ENCODE measurements around the gene CAPN14.

The CAPN14 gene

DNA sequence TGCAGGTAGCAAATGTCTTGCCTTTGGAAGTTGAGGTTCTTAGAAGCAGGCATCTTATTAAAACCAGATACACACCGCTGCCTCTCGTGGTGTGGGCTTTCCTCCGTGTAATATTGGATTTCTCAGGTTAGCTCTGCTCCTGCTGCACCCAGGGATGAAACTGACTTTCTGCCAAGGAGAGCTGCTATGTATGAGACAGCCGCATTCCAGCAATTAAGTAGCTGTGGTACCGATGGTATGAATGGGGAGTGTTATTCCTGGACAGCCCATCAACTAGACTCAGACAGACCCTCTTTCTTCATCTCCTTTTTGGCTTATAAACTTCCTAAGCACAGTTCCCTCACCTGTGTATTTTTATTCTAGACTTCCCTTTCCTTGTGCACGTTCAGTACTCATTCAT lies 9.8 kb upstream of the CAPN14 start:
- no peak for DNase-seq (ENCODE audit: low read depth, low spot score)

DNA sequence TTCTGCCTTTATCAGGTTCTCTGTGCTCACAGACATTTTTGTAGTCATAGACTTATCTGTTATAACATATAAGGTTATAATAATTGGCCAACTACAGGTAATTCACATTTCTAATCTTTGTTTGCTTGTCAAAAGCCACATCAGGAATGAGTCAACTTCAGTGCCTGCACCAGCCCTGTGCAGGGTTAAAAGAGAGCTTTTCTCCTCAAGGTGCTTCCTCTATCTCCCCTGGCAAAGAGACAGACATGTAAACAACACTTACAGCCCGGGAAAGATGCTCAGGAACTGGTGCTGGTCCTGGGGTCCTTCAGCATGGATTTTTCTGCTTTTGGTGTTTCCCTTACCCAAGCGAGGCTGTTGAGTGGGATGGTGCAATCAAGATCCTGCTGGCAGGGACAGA lies 9.0 kb upstream of the CAPN14 start:
- DNase-seq (ENCODE audit: low read depth, low spot score): no peak

DNA sequence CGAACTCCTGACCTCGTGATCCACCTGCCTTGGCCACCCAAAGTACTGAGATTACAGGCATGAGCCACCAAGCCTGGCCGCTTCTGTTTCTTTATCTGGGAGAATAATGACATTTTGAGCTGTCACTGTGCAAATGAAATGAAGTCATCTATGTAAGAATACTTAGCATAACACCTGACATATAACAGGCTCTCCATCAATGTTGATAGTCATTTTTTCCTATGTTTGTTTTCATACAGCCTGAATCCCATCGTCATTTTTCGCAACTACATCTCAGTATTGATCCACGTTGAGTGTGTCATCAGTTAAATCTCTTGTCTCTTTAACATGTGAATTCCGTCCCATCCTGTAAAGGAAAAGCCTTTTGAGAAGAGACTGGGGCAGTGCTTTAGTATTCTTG lies 6.4 kb upstream of the CAPN14 start:
- no peak for DNase-seq (ENCODE audit: low read depth, low spot score)

DNA sequence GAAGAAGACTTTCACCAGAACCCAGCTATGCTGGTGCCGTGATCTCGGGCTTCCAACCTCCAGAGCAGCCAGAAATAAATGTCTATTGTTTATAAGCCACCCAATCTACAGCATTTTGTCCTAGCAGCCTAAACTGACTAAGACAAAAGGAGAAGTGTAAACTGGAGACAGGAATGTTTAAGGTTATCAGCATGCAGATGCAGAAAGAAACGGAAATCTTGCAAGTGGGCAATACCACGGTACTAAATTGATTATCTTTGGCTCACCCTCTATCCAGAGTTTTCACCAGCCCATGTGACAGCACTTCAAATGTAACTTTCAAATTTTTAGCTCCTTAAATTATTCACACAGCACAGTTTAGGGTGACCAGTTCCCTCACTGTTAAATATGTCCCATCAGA lies 5.7 kb upstream of the CAPN14 start:
- no peak for DNase-seq (ENCODE audit: low read depth, low spot score)

DNA sequence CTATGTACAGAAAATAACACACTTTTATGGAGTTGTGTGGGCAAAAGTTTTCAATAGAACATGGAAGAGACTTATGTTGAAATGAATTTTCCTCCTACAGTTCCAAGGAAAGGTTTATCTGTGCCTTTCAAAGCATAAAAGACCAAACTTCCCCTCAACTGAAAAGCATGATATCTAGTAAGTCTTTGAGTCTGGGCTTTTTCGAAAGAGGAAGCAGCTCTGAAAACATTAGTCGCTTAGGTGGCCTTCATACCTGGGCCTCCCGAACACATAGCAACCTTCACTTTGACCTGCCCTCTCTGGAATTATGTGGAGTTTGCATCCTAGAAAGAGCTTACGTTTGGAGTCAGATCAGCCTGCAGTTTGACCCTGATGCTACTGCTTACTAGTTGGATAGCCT lies 4.8 kb upstream of the CAPN14 start:
- DNase-seq (ENCODE audit: low read depth, low spot score): no peak

DNA sequence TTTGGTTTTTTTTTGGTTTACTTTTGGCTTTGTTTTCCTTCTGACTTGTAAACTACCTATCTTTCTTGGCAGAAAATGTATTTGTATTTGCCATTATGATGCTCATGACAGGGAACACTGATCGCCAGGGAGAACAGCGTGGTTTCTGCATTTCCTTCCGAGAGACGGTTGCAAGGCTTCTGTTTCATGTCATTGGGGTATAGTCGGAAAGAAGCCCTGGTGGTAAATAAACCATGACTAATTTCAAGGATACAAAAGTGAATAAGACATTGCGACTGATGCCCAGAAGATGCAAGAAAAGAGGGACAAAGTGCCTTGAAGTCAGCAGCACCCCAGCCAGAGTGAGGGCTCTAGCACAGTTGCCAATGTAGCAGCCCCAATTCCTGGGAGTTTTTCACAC lies 4.2 kb upstream of the CAPN14 start:
- no peak for DNase-seq (ENCODE audit: low read depth, low spot score)

DNA sequence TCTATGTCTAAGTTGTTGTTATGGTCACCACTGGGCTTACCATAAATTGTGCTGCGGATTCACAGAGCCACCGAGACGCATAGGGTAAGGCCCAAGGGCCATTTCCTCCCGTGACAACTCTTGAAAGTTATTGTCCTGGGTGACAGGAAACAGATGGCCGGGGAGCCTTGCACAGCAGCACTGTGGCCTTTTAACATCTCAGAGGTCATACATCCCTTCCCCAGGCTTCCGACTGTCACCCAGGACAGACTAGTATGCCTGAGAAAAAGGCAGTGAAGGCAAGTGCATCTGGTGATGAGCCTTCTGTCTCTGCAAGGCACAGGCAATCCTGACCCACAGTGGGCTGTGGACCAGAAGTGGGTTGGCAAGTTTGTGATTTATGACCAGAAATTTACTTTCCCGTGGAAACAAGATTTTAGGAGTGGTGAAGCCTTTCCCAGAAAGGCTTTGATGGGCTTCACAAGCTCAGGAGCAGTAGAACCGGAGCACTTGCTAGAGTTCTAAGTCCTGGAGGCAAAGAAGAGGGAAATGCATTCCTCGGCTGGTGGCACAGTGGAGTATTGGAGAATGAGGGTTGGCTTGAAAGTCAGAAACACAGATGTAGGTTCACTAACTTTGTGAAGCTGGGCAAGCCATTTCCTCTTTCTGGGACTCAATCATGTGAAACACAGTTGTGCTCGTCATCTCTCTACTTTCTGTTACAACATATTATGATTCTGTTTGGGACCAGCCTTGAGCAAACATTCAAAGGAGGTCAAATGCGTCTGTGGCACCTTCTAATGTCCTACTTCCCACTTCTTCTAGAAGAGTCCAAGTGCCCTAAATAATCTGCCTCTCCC lies 2.0 kb upstream of the CAPN14 start:
- DNase-seq (ENCODE audit: low read depth, low spot score): no peak

DNA sequence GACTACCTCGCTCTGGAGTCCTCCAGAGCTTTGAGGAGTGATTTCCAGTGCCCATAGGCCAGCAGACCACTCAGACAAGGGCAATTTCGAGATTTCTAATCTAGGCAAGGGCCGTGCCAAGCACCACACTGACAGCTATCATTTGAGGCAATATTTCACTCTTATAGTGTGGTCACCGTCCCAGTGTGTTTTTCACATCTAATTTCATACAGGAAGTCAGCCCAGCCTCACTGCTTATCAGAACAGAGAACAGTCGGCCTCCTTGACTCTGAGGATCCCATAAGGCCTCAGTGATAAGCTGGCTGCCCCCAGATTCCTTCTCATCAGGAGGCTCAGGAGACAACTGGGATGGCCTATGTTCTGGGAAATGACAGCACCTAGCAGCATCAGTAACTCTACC lies 581 bp downstream of the CAPN14 start:
- no peak for DNase-seq (ENCODE audit: low read depth, low spot score)

DNA sequence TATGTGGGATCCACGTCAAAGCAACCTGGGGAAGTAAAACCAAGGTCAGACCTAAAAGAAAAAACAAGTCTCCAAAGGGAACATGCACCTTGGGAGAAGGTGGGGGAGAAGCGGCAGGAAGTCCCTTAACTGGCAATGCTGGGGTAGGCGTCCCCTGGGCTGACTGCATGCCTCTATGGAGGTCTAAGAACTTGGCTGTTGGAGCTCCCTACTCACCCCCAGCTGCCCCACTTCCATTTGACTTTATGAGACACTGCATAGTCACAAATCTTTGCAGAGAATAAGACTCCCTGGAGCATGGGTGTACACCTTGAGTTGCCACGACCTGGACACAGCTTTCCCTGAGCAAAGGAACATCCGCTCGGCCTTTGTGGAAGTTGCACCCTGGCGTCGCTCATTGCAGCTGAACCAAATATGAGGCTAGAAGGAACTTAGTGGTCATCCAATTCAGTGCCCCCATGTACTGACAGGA lies 2.8 kb downstream of the CAPN14 start:
- no peak for DNase-seq (ENCODE audit: low read depth, low spot score)

DNA sequence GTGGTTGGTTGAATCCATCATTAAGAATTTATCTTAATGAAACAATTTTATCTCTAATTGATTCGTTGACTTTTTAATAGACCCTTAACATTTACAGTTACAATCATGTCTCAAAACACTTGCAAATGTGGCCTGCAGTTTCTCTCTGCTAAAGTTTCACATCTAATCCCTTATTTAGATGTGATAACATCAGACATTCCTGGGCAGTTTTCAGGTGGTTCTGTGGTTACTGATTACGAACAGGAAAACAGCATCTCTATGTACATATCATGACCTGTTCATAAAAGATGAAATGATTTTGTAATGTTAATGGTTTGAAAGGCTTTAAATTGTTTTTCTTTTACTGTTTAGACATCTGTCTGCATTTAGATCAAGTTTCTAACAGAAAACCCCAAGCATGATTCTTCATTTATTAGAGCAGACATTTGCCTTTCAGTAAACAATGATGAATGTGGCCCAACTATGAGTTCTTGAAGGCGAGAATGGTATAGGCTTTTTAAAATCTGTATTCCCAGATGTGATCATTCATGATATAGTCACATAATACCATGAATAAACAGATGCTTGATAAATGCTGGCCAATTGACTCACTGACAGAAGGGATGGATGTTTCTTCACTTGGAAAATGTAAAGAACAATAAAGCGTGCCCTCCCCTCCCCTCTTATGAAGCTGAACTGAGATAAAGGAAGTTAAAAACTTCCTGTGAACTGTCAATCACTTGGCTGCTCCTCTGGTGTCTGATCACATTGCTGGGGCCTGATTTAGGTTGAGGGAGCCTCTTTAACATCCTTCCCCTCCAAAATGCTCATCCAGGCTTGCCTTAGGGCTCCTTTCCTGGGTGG lies 3.5 kb downstream of the CAPN14 start:
- no peak for DNase-seq (ENCODE audit: low read depth, low spot score)

DNA sequence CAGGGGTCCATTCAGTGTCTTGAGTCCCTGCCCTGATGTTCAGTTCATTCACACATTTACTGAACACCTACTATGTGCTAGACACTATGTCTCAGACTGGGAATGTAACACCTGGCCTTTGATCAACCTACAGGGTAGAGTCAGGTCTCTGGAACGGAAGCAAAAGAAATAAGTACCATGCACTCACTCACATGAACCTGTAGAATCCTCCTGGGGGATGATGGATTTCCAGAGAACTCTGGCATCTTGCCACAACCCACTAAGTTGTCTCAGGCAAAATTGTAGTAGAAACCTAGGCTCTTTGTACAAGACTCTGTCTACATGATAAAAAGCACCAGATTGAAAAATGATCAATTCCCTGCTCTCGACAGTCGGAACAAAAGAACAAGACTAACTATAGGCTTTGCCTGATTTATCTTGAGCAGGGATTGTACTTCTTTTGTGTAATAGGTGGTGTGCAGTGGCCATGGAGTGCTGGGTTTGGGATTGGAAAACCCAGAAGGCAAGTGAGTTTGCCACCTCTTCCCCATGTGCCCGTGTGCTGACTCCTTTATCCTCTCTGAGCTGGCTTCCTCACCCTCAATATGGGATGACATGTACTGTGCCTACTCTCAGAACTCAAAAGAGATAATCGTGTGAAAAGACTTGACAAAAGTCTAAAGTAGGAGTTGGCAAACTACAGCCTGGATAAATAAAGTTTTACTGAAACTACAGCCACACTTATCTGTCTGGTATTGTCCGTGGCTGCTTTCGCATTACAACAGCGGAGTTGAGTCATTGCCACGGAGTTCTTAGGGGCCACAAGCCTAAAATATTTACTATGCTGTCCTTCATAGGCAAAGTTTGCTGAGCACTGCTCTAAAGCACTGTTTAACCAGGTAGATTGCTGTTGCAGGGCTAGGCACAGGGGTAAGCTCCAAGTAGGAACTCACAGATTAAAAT lies 4.4 kb downstream of the CAPN14 start:
- no peak for DNase-seq (ENCODE audit: low read depth, low spot score)

DNA sequence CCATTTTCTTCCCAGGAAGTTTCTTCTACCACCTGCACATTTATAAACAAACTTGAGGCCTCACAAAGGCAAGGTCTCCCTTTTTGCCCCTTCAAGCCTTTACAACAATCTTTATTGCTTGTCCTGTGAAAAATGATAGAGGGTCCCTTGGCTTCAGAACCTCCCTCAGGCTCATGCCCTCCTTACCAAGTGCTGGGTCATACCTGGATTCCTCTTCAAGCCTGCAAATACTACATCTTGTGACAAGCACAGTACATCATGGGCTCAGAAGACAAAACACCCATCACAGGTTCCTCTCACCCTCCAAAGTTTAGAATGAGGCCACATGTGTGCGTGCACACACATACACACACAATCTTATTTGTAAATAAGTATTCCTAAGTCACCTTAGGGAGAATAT lies 9.1 kb downstream of the CAPN14 start:
- DNase-seq (ENCODE audit: low read depth, low spot score): no peak

DNA sequence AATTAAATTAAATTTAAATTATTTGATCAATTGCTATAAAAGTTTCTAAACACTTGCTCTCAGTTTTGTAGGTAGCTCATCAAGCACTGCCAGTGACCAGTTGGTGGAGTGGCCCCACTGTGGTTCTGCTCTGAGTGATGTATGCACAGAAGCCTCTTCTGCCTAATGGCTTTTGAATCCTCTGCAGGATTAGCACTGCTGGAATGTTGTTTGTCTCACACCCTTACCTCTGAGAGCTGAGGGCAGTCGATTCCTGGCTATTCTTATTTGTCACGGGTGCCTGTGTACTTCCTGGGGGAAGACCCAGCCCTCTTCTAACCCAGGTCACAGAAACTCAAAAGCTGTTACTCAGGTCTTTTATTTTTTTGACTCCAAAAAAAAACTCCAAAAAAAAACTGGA lies 9.5 kb downstream of the CAPN14 start:
- no peak for DNase-seq (ENCODE audit: low read depth, low spot score)

DNA sequence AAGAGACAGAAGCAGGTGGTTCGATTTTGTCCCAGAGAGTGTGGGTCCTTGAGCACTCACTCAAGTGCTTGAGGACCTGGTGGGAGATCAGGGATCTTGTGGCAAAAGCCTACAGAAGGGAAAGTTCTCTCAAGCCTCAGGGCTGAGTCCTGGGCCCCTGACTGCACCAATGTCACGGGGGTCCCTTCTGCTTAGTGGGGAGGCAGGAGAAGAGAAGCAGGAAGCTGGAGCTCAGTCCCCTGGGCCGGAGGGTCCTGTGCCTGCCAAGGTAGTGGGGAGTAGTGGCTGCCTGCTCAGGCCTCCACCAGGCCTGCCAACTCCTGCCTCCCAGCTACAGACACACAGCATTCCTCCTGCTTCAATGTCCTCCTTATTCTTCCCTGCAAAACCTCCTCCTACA lies 11.7 kb downstream of the CAPN14 start:
- DNase-seq (ENCODE audit: low read depth, low spot score): no peak

DNA sequence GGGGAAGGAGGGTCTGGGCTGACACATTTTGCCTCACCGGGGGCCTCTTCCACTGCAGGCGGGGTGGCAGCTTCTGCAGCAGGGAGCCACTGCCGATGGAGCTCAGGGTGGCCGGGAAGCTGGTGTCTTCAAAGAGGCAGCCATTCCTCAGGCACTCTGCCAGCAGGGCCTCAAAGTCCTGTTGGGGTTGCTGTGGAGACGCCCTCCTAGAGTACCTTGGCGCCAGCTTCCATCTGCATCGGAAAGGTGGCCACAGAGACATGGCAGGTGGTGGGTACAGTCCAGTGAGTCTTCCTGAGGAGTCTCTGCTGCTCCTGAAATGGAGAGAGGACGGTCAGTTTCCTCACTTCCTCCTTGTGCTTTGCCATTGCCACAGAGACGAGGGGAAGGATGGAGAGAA lies 12.1 kb downstream of the CAPN14 start:
- no peak for DNase-seq (ENCODE audit: low read depth, low spot score)

DNA sequence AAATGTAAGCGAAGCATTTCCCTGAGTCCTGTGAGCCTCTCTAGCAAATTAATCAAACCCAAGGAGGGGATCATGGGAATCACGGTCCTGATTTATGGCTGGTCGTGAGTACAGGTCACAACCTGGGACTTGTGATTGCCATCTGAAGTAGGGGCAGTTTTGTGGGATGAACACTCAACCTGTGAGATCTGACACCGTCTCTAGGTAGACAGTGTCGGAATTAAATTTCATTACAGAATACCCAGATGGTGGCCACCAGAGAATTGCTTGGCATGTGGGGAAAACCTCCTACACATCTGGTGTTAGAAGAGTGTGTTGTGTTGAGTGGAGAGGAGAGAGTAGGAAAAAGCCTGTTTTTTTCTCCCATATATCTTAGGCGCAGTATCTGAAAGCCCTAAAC lies 12.5 kb downstream of the CAPN14 start:
- DNase-seq (ENCODE audit: low read depth, low spot score): no peak

DNA sequence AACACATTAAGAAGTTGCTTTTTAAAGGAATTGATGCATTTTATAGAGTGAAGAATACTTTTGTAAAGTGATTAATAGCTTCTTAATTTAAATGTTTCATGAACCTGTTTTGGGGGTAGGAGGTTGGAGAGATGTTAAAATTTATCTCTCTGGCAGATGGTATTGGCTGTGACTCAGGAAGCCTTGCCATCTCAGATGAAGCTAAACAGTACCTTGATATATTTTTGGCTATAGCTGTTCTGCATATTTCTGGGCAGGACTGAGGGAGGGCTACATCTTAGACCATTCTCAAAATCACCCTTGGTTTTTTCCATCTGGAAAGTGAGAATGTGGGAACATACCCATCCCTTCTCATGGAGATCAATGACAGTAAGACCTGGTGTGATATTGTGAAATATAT lies 13.4 kb downstream of the CAPN14 start:
- DNase-seq (ENCODE audit: low read depth, low spot score): no peak

DNA sequence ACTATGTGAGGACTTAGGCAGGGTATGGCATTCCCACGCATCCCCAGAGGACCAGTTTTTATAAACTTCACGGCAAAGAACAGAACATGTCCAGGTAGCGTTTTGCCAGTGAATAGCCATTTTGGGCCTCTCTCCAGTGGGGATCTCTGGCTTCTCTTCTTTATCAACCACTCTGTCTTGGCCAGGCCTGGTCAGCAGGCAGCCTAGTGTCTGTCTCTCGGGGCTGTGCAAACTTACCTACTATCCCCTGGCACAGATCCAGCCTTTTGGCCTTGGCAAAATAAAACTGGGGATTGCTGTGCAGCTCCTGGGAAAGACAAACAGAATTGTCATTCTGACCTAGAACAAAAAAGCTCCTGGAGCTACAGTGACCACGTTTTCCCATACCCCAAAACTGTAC lies 14.5 kb downstream of the CAPN14 start:
- DNase-seq (ENCODE audit: low read depth, low spot score): no peak

DNA sequence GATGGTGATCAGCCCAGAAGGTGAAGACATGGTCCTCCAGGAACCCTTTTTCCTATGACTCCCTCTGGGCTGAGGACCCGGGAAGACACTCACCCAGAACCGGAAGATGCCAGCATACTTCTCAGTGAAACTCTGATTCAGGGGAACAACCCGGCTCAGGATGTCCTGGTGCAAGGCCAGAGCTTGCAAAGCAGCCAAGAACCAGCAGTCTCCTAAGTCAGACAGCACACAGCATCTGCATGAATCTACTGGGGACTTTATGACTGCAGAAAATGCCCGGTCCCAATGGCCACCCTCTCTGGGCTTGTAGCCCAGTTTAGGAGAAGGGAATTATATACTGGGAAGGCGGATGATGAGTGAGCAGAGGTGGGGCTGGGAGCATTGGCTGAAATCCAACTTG lies 15.3 kb downstream of the CAPN14 start:
- DNase-seq (ENCODE audit: low read depth, low spot score): no peak

DNA sequence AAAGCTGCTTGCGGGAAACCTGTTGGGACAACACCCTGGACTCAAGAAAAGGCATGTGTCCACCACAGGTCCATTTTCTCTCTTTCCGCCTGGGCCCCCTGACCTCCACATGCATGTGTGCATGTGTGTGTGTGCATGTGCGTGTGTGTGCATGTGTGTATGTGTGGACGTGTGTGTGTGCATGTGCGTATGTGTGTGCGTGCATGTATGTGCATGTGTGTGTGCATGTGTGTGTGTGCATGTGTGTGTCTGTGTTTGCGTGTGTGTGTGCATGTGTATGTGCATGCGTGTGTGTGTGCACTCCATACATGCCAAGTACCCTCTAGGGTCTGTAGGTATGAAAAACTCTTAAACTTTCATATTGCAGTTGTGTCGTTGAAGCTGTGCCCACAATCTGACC lies 16.3 kb downstream of the CAPN14 start:
- DNase-seq (ENCODE audit: low read depth, low spot score): no peak

DNA sequence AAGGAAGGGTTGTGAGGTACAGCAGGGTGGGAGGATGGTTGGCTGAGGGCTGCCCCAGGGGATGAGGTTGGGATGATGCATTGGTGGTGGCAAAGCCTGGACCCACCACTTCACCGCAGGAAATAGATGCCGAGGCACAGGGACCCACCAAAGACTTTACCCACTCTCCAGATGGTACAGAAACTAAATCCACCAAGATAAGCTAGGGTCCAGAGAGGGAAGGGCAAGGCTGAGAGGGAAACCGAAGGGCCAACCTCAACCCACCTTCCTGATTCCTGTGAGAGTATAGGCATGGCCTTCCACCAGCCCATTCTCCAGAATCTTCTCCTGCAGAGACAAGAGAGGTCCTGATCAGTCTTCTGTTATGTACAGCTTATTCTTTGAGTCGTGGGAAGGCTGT lies 18.1 kb downstream of the CAPN14 start:
- DNase-seq (ENCODE audit: low read depth, low spot score): no peak

DNA sequence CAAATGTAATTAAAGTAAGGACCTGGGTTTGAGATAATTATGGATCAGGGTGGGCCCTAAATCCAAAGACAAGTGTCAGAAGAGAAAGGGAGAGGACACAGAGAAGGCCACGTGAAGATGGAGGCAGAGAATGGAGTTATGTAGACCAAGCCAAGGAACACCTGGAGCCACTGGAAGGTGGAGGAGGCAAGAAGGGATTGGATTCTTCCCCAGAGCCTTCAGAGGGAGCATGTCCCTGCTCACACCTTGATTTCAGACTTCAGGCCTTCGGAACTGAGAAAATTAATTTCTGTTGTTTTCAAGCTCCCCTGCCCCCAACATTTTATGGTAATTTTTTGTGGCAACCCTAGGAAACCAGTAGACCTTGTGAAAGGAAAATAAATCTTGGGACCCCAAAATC lies 19.6 kb downstream of the CAPN14 start:
- DNase-seq (ENCODE audit: low read depth, low spot score): no peak
